GM21529 (cell line): ENCODE data around the gene AMHR2.

Source experiments
- ATAC-seq: cut with Tn5 transposase; IDR thresholded peaks from one replicate; pipeline ENCODE4 v1.9.1; 2021; ENCODE audit not compliant: unreplicated experiment

AMHR2 gene

GRCh38 chr12:53452159-53453077 is 28.8 kb downstream of the AMHR2 start:
- ATAC-seq, result no peak

GRCh38 chr12:53453953-53454640 is 30.4 kb downstream of the AMHR2 start:
- ATAC-seq, result no peak

- no peak for ATAC-seq
Measured at GRCh38 chr12:53454707-53455106, 31.1 kb downstream of the AMHR2 start.

GRCh38 chr12:53456654-53457366 is 33.2 kb downstream of the AMHR2 start:
- ATAC-seq, result no peak

- no peak for ATAC-seq
Measured at GRCh38 chr12:53459097-53459496, 35.4 kb downstream of the AMHR2 start.

- no peak for ATAC-seq
Measured at GRCh38 chr12:53461059-53461458, 37.4 kb downstream of the AMHR2 start.

GRCh38 chr12:53461591-53461990 is 37.9 kb downstream of the AMHR2 start:
- ATAC-seq, result no peak

- no peak for ATAC-seq
Measured at GRCh38 chr12:53462935-53463334, 39.3 kb downstream of the AMHR2 start.

- ATAC-seq, result no peak
Measured at GRCh38 chr12:53463802-53464560, 40.3 kb downstream of the AMHR2 start.

GRCh38 chr12:53464685-53465418 is 41.2 kb downstream of the AMHR2 start:
- no peak for ATAC-seq

- ATAC-seq, result no peak
Measured at GRCh38 chr12:53465679-53466078, 42.0 kb downstream of the AMHR2 start.

- ATAC-seq, result no peak
Measured at GRCh38 chr12:53466640-53467039, 43.0 kb downstream of the AMHR2 start.

- ATAC-seq, result no peak
Measured at GRCh38 chr12:53467082-53467481, 43.4 kb downstream of the AMHR2 start.

GRCh38 chr12:53467880-53468279 is 44.2 kb downstream of the AMHR2 start:
- ATAC-seq, result no peak

- ATAC-seq, result no peak
Measured at GRCh38 chr12:53468282-53468681, 44.6 kb downstream of the AMHR2 start.

- ATAC-seq, result no peak
Measured at GRCh38 chr12:53472056-53472582, 48.5 kb downstream of the AMHR2 start.

GRCh38 chr12:53474077-53474476 is 50.4 kb downstream of the AMHR2 start:
- ATAC-seq, result no peak

- no peak for ATAC-seq
Measured at GRCh38 chr12:53474819-53475218, 51.2 kb downstream of the AMHR2 start.

- no peak for ATAC-seq
Measured at GRCh38 chr12:53476769-53477209, 53.1 kb downstream of the AMHR2 start.

- no peak for ATAC-seq
Measured at GRCh38 chr12:53478865-53479264, 55.2 kb downstream of the AMHR2 start.
